GM18517 (cell line): ENCODE measurements around the gene TAB2.
"Not testable (repeated sequence)": the region's sequence is repeated elsewhere in the genome, so short reads cannot be mapped to it uniquely, and the experiment has no call there.

ENCODE experiments used
- ATAC-seq: cut with Tn5 transposase; IDR thresholded peaks from one replicate; pipeline ENCODE4 v1.9.1; 2021; ENCODE audit warnings: mild to moderate bottlenecking, moderate library complexity; ENCODE audit not compliant: unreplicated experiment

The TAB2 gene

GRCh38 chr6:149311293-149311692 is 6.2 kb upstream of the TAB2 start:
- no peak for ATAC-seq

GRCh38 chr6:149311766-149312165 is 5.7 kb upstream of the TAB2 start:
- ATAC-seq: no peak

- ATAC-seq: no peak
Observed at GRCh38 chr6:149313070-149313469, 4.4 kb upstream of the TAB2 start.

GRCh38 chr6:149313861-149314260 is 3.7 kb upstream of the TAB2 start:
- no peak for ATAC-seq

DNA sequence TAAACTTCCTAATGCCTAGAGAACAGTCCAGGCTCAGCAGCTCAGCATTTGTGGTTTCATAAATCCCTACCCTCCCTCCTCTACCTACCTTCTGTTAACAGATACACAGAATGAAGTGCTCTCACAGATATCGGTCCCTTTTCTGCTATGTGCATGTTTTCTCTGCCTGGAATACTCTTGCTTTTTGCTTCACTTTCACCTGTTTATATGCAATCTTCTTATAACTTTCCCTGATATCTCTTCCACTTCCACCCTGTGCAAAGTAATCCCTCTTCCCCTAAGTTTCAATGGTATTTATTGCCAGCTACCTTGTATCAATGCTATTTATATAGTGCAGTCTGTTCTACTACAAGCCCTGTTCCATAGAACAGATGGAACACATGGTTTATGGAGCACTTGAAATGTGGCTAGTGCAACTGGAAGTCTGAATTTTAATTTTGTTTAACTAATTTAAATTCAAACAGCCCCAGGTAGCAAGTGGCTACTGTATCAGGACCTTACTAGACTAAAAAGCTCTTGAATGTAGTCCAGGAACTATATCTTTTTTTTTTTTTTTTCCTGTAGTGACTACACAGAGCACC is 3.1 kb upstream of the TAB2 start:
- no peak for ATAC-seq

GRCh38 chr6:149316108-149316727 is 1.3 kb upstream of the TAB2 start:
- no peak for ATAC-seq

DNA sequence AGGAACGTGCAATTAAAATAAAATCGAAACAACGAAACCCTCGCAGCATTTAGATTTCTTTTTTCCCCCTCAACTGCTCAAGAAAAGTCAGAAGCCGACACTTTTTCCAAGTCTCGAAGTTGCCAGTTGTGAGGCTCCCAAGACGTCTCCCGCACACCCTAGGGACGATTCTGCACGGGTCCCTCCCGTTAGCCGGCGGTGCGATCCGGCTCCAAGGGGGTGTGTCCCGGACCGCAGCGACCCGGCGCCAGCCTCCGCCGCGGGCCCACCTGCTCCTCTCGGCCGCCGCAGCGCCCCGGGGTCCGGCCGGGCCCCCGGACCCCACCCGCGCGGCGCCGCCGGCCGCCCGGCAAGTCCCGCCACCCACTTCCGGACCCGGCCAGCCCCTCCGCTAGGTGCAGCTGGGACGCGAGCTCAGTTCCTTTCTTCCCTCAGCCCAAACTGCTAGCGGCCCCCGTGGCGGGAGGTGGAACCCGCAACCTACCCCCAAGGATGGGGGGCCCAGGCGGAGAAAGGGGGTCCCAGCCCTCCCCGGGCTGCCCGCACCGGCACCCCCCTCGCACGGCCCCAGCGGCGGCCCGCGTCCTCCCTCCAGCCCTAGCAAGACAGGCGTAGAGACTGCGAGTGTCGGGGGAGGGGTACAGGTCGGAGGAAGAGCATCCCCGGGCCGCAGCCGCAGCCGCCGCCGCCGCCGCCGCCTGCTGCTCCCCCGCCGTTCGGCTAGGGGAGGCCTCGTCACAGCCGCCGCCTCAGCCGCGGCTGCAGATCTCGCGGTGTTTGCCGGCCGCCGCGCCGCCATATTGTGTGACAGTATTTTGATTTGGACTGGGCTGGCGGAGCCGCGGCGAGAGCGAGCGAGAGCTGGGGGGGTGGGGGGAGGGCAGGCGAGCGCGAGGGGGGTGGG is 520 bp upstream of the TAB2 start:
- peak; percentile 78 for ATAC-seq

DNA sequence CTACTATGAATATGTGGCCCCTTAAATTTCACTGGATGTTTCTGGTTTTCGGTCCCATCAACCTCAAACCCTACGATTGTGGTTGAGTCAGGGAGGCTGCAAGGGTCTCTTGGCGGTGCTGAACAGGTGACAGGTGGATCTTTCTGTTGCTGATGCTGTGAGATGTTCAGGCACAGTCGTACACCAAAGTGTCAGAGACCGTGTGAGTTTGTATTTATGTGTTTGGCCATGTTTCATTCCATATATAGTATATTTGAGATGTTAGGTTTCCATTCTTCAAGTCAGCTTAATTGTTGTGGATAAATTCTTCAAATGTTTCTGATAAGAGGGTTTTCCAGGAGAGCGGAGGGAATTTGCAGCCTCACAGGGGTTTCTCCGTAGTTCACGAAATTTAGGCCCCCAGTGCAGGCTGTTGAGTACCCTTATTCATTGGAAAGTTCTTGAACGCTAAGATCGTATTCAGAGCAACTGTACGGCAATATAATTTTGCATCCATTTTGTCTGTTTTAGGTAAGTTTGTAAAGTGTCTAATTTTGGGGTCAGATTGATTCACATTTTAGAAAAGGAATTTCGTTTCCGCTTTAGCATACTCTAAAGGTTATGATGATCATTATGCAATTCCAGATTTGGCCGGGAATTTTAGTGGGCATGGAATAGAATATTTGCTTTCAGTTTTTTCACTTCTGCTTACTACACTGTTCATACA is 1.2 kb downstream of the TAB2 start:
- no peak for ATAC-seq

DNA sequence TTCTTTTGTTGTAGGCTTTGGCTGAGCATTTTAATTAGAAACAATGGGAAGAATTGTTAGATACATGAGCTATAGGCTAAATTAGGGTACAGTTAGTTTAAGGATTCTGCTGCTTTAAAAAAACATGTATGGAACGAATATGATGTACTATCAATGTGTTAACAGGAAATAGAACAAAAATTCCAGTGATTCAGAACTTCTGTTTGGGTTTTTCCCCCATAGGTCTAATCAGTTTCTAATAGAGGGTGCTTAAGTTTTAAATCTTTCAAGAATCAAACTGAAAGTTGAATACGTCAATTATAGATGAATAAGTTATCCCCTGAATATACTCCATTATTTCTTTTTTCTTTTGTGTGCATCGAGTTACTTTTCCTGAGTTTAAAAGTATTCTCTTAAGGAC is 1.9 kb downstream of the TAB2 start:
- no peak for ATAC-seq

- ATAC-seq: not testable (repeated sequence)
Observed at GRCh38 chr6:149320016-149320415, 2.5 kb downstream of the TAB2 start.

GRCh38 chr6:149320796-149321195 is 3.3 kb downstream of the TAB2 start:
- no peak for ATAC-seq

GRCh38 chr6:149323353-149323752 is 5.8 kb downstream of the TAB2 start:
- ATAC-seq: no peak

- no peak for ATAC-seq
Observed at GRCh38 chr6:149323925-149324324, 6.4 kb downstream of the TAB2 start.

- ATAC-seq: no peak
Observed at GRCh38 chr6:149324428-149324827, 6.9 kb downstream of the TAB2 start.

DNA sequence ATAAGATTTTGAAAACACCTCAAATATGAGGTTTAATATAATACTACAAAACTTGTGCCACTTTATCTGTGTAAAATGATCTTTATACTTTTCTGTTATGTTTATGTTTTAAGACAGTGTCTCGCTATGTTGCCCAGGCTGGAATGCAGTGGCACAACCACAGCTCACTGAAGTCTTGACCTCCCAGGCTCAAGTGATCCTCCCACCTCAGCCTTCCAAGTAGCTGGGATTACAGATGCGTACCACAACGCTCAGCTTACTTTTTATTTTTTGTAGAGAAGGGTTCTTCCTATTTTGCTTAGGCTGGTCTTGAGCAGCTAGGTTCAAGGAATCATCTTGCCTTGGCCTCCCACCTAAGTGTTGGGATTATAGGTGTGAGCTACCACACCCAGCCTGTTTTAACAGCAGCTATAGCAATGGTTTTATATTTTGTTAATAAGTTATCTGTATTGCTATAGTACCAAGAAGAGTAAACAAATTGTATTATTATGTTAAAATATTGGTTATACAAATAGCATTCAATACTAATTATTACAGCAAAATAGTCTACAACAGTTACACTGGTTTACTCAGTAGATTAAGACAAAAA is 8.2 kb downstream of the TAB2 start:
- ATAC-seq: no peak

DNA sequence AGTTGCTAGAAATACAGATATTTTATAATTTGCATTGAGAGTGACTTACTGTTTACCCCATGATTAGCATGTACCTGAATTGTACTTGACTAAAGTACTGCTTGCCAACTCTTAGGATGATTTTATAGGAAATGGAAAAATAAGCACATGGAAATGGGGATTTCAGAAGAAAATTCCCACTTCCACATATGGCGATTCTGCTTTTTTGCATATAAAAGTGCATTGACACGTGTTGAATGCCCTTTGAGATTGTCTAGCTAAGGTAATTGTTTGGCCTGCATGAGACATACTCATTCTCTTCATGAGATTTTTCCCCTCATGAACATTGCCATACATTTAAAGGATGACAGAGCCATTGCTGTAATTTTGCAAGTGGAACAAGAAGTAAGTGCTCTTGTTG is 10.1 kb downstream of the TAB2 start:
- ATAC-seq: no peak

DNA sequence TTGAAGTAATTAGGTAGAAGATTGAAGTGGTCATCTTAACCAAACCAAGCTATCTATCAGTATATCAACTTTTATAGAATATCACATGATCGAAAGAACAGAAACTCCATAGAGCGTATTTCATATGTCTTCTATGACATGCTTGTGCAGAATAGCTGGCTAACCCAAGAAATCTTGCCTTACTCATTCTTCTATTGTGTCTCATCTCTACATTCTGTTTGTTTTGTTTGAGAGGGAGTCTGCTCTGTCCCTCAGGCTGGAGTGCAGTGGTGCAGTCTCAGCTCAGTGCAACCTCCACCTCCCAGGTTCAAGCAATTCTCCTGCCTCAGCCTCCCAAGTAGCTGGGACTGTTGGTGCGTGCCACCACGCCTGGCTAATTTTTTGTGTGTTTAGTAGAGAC is 10.6 kb downstream of the TAB2 start:
- ATAC-seq: no peak

- no peak for ATAC-seq
Observed at GRCh38 chr6:149329529-149329928, 12.0 kb downstream of the TAB2 start.

- no peak for ATAC-seq
Observed at GRCh38 chr6:149330133-149330532, 12.6 kb downstream of the TAB2 start.

DNA sequence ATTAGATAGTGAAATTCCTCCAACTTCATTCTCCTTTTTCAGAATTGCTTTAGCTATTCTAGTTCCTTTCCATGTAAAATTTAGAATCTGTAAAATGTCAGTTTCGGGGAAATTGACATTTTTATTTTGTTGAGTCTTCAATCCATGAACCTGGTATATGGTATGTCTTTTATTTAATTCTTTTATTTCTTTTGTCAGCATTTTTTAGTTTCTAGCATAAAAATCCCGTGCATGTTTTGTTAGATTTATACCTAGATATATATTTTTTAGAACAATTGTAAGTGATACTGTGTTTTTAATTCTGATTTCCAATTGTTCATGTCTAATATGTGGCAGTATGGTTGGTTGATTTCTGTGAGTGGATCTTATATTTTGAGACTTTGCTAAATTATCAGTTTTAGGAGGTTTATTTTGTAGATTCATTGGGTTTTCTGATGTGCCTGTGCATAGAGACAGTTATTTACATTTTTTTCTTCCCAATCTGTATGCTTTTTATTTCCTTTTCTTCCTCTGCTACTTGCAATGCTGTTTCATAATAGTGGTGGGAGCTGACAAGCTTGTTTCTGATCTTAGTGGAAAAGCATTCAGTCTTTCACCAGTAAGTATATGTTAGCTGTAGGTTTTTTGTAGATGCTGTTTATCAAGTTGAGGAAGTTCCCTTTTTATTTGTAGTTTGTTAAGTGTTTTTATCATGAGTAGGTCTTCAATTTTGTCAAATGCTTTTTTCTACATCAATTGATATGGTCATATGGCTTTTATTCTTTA is 13.7 kb downstream of the TAB2 start:
- no peak for ATAC-seq
